Measurements from ENCODE around the gene EXOC6. TPM values are rescaled to one million over a fixed set of nuclear protein-coding genes. Genes with fewer than 3 reads are reported as not detected.

The EXOC6 gene
- total and polyA plus RNA-seq, 2 of the 13 experiments (the other 11 are each of a cell fraction or from before 2014, with no cell fraction given) = 22.2 to 29.2 TPM

DNA sequence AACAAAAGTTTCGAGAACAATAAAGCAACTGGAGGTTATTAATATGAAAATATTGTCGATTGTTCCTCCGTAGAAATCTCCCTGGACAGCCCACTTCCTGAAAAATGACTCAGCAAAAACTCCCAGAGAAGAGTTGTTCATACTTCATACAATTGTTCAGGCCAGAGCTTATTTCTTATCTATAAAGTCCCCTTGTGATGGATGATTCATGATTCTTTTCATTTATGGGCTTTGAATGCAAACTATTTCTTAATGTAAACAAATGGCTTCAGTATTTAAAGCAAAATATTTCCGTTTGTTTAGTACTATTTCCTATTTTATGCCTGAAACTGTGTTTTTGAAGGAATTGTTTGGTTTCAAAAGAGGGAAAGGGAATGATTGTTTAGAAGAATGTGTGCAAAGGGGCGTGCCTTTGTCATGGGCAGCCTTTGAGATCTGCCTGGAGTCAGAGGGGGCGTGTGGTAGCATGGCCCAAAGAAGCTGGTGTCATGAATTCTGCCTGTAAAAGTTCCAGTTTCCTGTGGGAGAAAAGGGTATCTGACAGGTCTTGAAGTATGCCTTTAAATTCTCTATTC is 26.2 kb upstream of the EXOC6 start (continued):
- TF ChIP-seq ZNF773 (CRISPR knock-in tag; IDR thresholded peaks at IDR 0.05; ENCODE audit: borderline replicate concordance) (no peak), GATAD2A (CRISPR knock-in tag; IDR thresholded peaks at IDR 0.05) (peak; percentile 16; the same call in 1 of the 2 replicates), ZNF441 (CRISPR knock-in tag; IDR thresholded peaks at IDR 0.05; ENCODE audit: borderline replicate concordance) (no peak)

DNA sequence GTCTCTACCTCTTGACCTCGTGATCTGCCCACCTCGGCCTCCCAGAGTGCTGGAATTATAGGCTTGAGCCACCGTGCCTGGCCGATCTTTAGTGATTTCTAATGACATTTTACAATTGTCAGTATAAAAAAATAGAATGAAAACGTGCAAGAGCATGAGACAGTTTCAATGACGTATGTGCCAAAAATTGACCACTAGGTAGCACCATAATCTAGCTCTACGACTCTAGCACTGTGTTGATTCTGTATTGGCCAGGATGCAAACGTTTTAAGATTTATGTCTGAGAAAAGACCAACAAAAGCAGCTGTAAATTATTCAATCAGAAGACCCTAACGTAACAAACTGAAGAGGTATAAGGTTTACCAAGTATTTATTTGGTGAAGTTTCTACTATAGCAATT is 25.4 kb upstream of the EXOC6 start:
- BruUV-seq (replicated peaks) = no TSS peak
- H3K27me3 ChIP-seq (ENCODE audit: control insufficient read depth in 1 of 2, insufficient read depth in 2 of 2, low read length in 2 of 2) = no peaks in the 10 kb centered on the region; a peak in 2 of 5 replicates
- CTCF ChIA-PET (ENCODE audit: low intra/inter-chr PET ratio, low total read pairs) = no interaction called here
- intact Hi-C loops (cut with micrococcal nuclease; ENCODE audit: unreplicated experiment) (loop anchor here (2.0 kb wide), 1 partner anchor 134 kb away; the partner anchor contains the start of gene HHEX), in situ Hi-C loops (cut with HindIII; ENCODE audit: extremely low pct_ligation_motif_present, low pct_unique_long_range_greater_than_20kb) (no loop called here)
- ATAC-seq = peak; percentile 54
- no peak overlapping the region for H3K4me2 ChIP-seq (ENCODE audit: low read depth, low read length)
- H3K4me1 ChIP-seq (ENCODE audit: insufficient read depth, low read length) = peaks cover 26% of the 10 kb centered on the region
- no peak overlapping the region for H2AFZ ChIP-seq (ENCODE audit: low read length)
- no peak overlapping the region for H3K27ac ChIP-seq (ENCODE audit: extremely low read length, insufficient read depth, low read length)
- H3K79me2 ChIP-seq (ENCODE audit: insufficient read depth, low read length) = no peaks in the 10 kb centered on the region
- no peaks in the 10 kb centered on the region for H3K36me3 ChIP-seq (replicated peaks in 1 of 2; ENCODE audit: control insufficient read depth in 1 of 2, insufficient read depth in 2 of 2, low read length in 2 of 2)
- H3K9ac ChIP-seq (ENCODE audit: insufficient read depth, low read depth, low read length) = no peak overlapping the region
- POLR2A ChIA-PET = no interaction called here
- FAIRE-seq = no peak
- DNase-seq (ENCODE audit: low spot score) = no peak
- WGBS (ENCODE audit: low lambda C conversion rate) = 55% methylated on average over 9 of the region's 9 CpGs
- no peaks in the 10 kb centered on the region for H3K9me3 ChIP-seq (ENCODE audit: low read length)
- H4K20me1 ChIP-seq (ENCODE audit: insufficient read depth, low read length) = no peaks in the 10 kb centered on the region
- no peak overlapping the region for H3K4me3 ChIP-seq (replicated peaks in 1 of 3; ENCODE audit: insufficient read depth in 1 of 3, low read depth in 2 of 3, low read length in 3 of 3)
- TF ChIP-seq, protein P1, sequence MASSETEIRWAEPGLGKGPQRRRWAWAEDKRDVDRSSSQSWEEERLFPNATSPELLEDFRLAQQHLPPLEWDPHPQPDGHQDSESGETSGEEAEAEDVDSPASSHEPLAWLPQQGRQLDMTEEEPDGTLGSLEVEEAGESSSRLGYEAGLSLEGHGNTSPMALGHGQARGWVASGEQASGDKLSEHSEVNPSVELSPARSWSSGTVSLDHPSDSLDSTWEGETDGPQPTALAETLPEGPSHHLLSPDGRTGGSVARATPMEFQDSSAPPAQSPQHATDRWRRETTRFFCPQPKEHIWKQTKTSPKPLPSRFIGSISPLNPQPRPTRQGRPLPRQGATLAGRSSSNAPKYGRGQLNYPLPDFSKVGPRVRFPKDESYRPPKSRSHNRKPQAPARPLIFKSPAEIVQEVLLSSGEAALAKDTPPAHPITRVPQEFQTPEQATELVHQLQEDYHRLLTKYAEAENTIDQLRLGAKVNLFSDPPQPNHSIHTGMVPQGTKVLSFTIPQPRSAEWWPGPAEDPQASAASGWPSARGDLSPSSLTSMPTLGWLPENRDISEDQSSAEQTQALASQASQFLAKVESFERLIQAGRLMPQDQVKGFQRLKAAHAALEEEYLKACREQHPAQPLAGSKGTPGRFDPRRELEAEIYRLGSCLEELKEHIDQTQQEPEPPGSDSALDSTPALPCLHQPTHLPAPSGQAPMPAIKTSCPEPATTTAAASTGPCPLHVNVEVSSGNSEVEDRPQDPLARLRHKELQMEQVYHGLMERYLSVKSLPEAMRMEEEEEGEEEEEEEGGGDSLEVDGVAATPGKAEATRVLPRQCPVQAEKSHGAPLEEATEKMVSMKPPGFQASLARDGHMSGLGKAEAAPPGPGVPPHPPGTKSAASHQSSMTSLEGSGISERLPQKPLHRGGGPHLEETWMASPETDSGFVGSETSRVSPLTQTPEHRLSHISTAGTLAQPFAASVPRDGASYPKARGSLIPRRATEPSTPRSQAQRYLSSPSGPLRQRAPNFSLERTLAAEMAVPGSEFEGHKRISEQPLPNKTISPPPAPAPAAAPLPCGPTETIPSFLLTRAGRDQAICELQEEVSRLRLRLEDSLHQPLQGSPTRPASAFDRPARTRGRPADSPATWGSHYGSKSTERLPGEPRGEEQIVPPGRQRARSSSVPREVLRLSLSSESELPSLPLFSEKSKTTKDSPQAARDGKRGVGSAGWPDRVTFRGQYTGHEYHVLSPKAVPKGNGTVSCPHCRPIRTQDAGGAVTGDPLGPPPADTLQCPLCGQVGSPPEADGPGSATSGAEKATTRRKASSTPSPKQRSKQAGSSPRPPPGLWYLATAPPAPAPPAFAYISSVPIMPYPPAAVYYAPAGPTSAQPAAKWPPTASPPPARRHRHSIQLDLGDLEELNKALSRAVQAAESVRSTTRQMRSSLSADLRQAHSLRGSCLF (CRISPR knock-in tag; IDR thresholded peaks at IDR 0.05; ENCODE audit: borderline replicate concordance) = no peak
- TF ChIP-seq XBP1 (CRISPR knock-in tag; IDR thresholded peaks at IDR 0.05) (no peak), CTCF (CRISPR knock-in tag; IDR thresholded peaks at IDR 0.05) (peak; percentile 43), CREB1 (IDR thresholded peaks at IDR 0.05) (peak; percentile 62; the same call in 1 of the 2 replicates), CREB1 (CRISPR knock-in tag; IDR thresholded peaks at IDR 0.05) (no peak), NFYB (CRISPR knock-in tag; IDR thresholded peaks at IDR 0.05) (no peak), ZNF280B (CRISPR knock-in tag; IDR thresholded peaks at IDR 0.05; ENCODE audit: borderline replicate concordance) (no peak), TCF12 (IDR thresholded peaks at IDR 0.05) (no peak), TCF12 (CRISPR knock-in tag; IDR thresholded peaks at IDR 0.05) (no peak), ZFP62 (CRISPR knock-in tag; IDR thresholded peaks at IDR 0.05) (no peak), STAG1 (CRISPR knock-in tag; IDR thresholded peaks at IDR 0.05) (peak; percentile 51)
- TF ChIP-seq, protein P2, sequence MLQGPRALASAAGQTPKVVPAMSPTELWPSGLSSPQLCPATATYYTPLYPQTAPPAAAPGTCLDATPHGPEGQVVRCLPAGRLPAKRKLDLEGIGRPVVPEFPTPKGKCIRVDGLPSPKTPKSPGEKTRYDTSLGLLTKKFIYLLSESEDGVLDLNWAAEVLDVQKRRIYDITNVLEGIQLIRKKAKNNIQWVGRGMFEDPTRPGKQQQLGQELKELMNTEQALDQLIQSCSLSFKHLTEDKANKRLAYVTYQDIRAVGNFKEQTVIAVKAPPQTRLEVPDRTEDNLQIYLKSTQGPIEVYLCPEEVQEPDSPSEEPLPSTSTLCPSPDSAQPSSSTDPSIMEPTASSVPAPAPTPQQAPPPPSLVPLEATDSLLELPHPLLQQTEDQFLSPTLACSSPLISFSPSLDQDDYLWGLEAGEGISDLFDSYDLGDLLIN (CRISPR knock-in tag; IDR thresholded peaks at IDR 0.05; ENCODE audit: borderline replicate concordance) = no peak
